GM12878 (cell line): ENCODE data around the gene KIRREL3. TPM values are rescaled to one million over a fixed set of nuclear protein-coding genes. Genes with fewer than 3 reads are reported as not detected.

ENCODE experiments used
- ATAC-seq: fragments of 200-7000 bp; cut with Tn5 transposase; 3 replicates; pipeline ENCODE4 v1.9.1; 2020; ENCODE audit warnings: mild to moderate bottlenecking, moderate library complexity
- BruUV-seq: library from RNA; stranded (reverse); fragments of 400-500 nt; replicated peaks from 2 replicates; lab custom pipeline; 2021; lab: Mats Ljungman, UMichigan
- CTCF ChIA-PET: fragments of 300-600 bp; sonication (Branson Sonifier 250); formaldehyde crosslinking; extraction: SDS; loops from one replicate; lab custom pipeline; 2021; ENCODE audit warnings: inconsistent platforms; lab: Yijun Ruan, JAX
- POLR2A ChIA-PET: fragments of 350-600 bp; formaldehyde crosslinking; extraction: SDS; loops from one replicate; lab custom pipeline; 2021; ENCODE audit warnings: inconsistent platforms; lab: Charles Lee
- RAD21 ChIA-PET: fragments of 300-600 bp; sonication (Branson Sonifier 250); formaldehyde crosslinking; loops from one replicate; lab custom pipeline; 2023; ENCODE audit warnings: antibody characterized with exemption; ENCODE audit not compliant: unreplicated experiment; lab: Charles Lee
- SMC1A ChIA-PET: fragments of 300-600 bp; sonication (Branson Sonifier 250); formaldehyde crosslinking; loops from one replicate; lab custom pipeline; 2023; ENCODE audit not compliant: unreplicated experiment, uncharacterized antibody; lab: Charles Lee
- DNase-seq: peaks from one replicate; pipeline ENCODE4 v3.0.0-alpha.2; 2011; ENCODE audit warnings: low read depth, low spot score
- FAIRE-seq: peaks from 3 replicates; lab custom pipeline; 2011; peaks lifted over from hg19 to GRCh38; lab: Jason Lieb, UNC
- H2AFZ ChIP-seq: 2 replicates; pipeline ENCODE4 v1.6.0; 2011; ENCODE audit warnings: low read depth, low read length, control low read depth; ENCODE audit not compliant: control insufficient read depth
- H3K27ac ChIP-seq: 2 replicates; pipeline ENCODE4 v1.5.1; 2011; ENCODE audit warnings: control low read depth; ENCODE audit not compliant: control insufficient read depth, insufficient read depth
- H3K27me3 ChIP-seq, 2 experiments: replicated peaks in 1 of 2; 2 replicates each; pipeline versions ENCODE4 v1.6.0 to v1.6.1; 2011; ENCODE audit warnings: low read length in 1 of 2; ENCODE audit not compliant: control insufficient read depth in 2 of 2, insufficient read depth in 2 of 2
- H3K36me3 ChIP-seq, 2 experiments: 2 replicates each; pipeline ENCODE4 v1.5.1; 2011; ENCODE audit warnings: low read length in 1 of 2; ENCODE audit not compliant: control insufficient read depth in 2 of 2, insufficient read depth in 2 of 2
- H3K4me1 ChIP-seq: 2 replicates; pipeline ENCODE4 v1.6.1; 2011; ENCODE audit warnings: mild to moderate bottlenecking, low read length, moderate library complexity, mixed read lengths; ENCODE audit not compliant: control insufficient read depth, insufficient read depth
- H3K4me2 ChIP-seq: 2 replicates; pipeline ENCODE4 v1.6.0; 2011; ENCODE audit warnings: control low read depth; ENCODE audit not compliant: control insufficient read depth, insufficient read depth
- H3K4me3 ChIP-seq: fragments of 200-600 bp; sonication (generic); 2 replicates; pipeline ENCODE4 v1.5.1; 2016
- H3K79me2 ChIP-seq: 2 replicates; pipeline ENCODE4 v1.6.0; 2011; ENCODE audit warnings: low read length; ENCODE audit not compliant: control insufficient read depth, insufficient read depth
- H3K9ac ChIP-seq: 2 replicates; pipeline ENCODE4 v1.8.0; 2011; ENCODE audit warnings: low read length, control low read depth, mixed read lengths; ENCODE audit not compliant: control insufficient read depth, insufficient read depth
- H3K9me3 ChIP-seq: replicated peaks from 3 replicates; pipeline ENCODE4 v1.5.1; 2011; ENCODE audit warnings: mild to moderate bottlenecking, low read length; ENCODE audit not compliant: control insufficient read depth, insufficient read depth
- H4K20me1 ChIP-seq: 2 replicates; pipeline ENCODE4 v1.6.0; 2011; ENCODE audit not compliant: control insufficient read depth, insufficient read depth
- ATF2 ChIP-seq: IDR thresholded peaks from 2 replicates; pipeline ENCODE4 v1.6.1; 2012; ENCODE audit warnings: low read length, inconsistent platforms
- CREM ChIP-seq: IDR thresholded peaks from 2 replicates; pipeline ENCODE4 v1.6.1; 2014; ENCODE audit warnings: antibody characterized with exemption, low read depth
- FOS ChIP-seq: IDR thresholded peaks from 3 replicates; pipeline ENCODE4 v1.6.1; 2011; ENCODE audit warnings: borderline replicate concordance; ENCODE audit not compliant: insufficient read length; ENCODE audit errors: extremely low read depth
- FOXK2 ChIP-seq: fragments of 450-650 bp; IDR thresholded peaks from 2 replicates; pipeline ENCODE4 v1.6.1; 2017; ENCODE audit warnings: mild to moderate bottlenecking, moderate library complexity
- GABPA ChIP-seq: IDR thresholded peaks from 2 replicates; pipeline ENCODE4 v1.6.1; 2014; ENCODE audit warnings: antibody characterized with exemption, low read depth, mild to moderate bottlenecking, inconsistent platforms
- HDAC2 ChIP-seq: fragments of 200-600 bp; sonication (generic); IDR thresholded peaks from 2 replicates; pipeline ENCODE4 v1.6.1; 2017
- HSF1 ChIP-seq: fragments of 150-350 bp; IDR thresholded peaks from 2 replicates; pipeline ENCODE4 v1.6.1; 2014; ENCODE audit warnings: mild to moderate bottlenecking, low read depth, low read length
- NR2F1 ChIP-seq: fragments of 450-650 bp; conservative IDR thresholded peaks from 2 replicates; pipeline ENCODE4 v1.6.1; 2017; ENCODE audit warnings: mild to moderate bottlenecking
- RBBP5 ChIP-seq: fragments of 200-600 bp; sonication (generic); conservative IDR thresholded peaks from 2 replicates; pipeline ENCODE4 v1.6.1; 2016
- SIX5 ChIP-seq: IDR thresholded peaks from 2 replicates; pipeline ENCODE4 v1.6.1; 2011; ENCODE audit warnings: mild to moderate bottlenecking, low read depth, low read length, moderate library complexity; ENCODE audit not compliant: severe bottlenecking
- SREBF1 ChIP-seq: IDR thresholded peaks from 2 replicates; pipeline ENCODE4 v1.6.1; 2012; ENCODE audit warnings: mild to moderate bottlenecking, low read length
- YBX1 ChIP-seq: fragments of 450-650 bp; IDR thresholded peaks from 2 replicates; pipeline ENCODE4 v1.6.1; 2016; ENCODE audit warnings: antibody characterized with exemption
- WGBS: methylation state at CpG from one replicate; pipeline ENCODE4 v1.1.6; 2016; ENCODE audit warnings: low lambda C conversion rate; ENCODE audit not compliant: insufficient replicate concordance, insufficient coverage; ENCODE audit errors: missing lambda C conversion rate; 5-methylcytosine and 5-hydroxymethylcytosine counted together
- in situ Hi-C: fragments of 300-500 bp; cut with MboI; formaldehyde crosslinking; loops from 9 replicates; pipeline ENCODE4 v1.14.3; 2018; ENCODE audit warnings: mixed read lengths
- intact Hi-C: fragments of 100-400 bp; cut with micrococcal nuclease; formaldehyde crosslinking; loops from one replicate; pipeline ENCODE4 v1.14.2; 2022; ENCODE audit not compliant: unreplicated experiment
- polyA plus RNA-seq, 11 experiments: library from polyadenylated mRNA; depleted of rRNA in 4 of 11; unstranded in 6 of 11; stranded (reverse) in 5 of 11; fragments of >200 nt; fragmentation: Nextera tagmentation in 4 of 11; fragmentation: Illumina TruSeq in 1 of 11; extraction: Ambion mirVana in 4 of 11; extraction: Trizol in 1 of 11; gene quantifications; 1 replicate in 1 of 11; 2 replicates in 10 of 11; pipeline versions ENCODE4 v1.2.1 to v1.2.3, GENCODE V29; 2011 to 2016; ENCODE audit warnings: inconsistent platforms in 2 of 11, missing spikeins in 2 of 11, low read depth in 1 of 11
- total RNA-seq, 4 experiments: library from RNA; depleted of rRNA in 3 of 4; stranded (reverse); fragments of >200 nt in 3 of 4; fragmentation: Illumina TruSeq in 1 of 4; extraction: Trizol in 1 of 4; gene quantifications; 2 replicates each; pipeline versions ENCODE4 v1.2.1 to v1.2.3, GENCODE V29; 2013 to 2021

Gene KIRREL3
- total and polyA plus RNA-seq, 10 of the 15 experiments (the other 5 are each of a cell fraction or from before 2014, with no cell fraction given) = under 0.01 TPM; not detected in 9

GRCh38 chr11:126646701-126647557 is 353.6 kb downstream of the KIRREL3 start:
- intact Hi-C loops = no loop called here
- CTCF ChIA-PET = no interaction called here
- POLR2A ChIA-PET = no interaction called here
- Histone ChIP-seq H4K20me1 (no peaks in the 10 kb centered on the region), H3K4me1 (no peaks in the 10 kb centered on the region), H3K4me2 (no peak overlapping the region), H3K27me3 (no peaks in the 10 kb centered on the region; a peak in 1 of 4 replicates), H3K9me3 (no peaks in the 10 kb centered on the region; the same call in 2 of the 3 replicates), H3K79me2 (no peaks in the 10 kb centered on the region), H3K4me3 (no peak overlapping the region), H3K9ac (no peak overlapping the region), H3K36me3 (no peaks in the 10 kb centered on the region), H2AFZ (no peak overlapping the region), H3K27ac (no peak overlapping the region)
- RAD21 ChIA-PET = no interaction called here
- in situ Hi-C loops = no loop called here
- ATAC-seq (no peak), FAIRE-seq (no peak), DNase-seq (no peak)
- BruUV-seq = no TSS peak
- WGBS = 43% methylated on average over 10 of the region's 10 CpGs
- SMC1A ChIA-PET = no interaction called here
- TF ChIP-seq CREM = no peak
- TF ChIP-seq HDAC2 = no peak
- TF ChIP-seq RBBP5 = no peak
- no peak for TF ChIP-seq NR2F1

GRCh38 chr11:126645186-126645585 is 355.4 kb downstream of the KIRREL3 start:
- WGBS = 17% methylated on average over 6 of the region's 7 CpGs
- ChIA-PET POLR2A (no interaction called here), CTCF (no interaction called here), RAD21 (no interaction called here), SMC1A (no interaction called here)
- Histone ChIP-seq H3K4me1 (no peaks in the 10 kb centered on the region), H3K4me2 (no peak overlapping the region), H3K9me3 (no peaks in the 10 kb centered on the region; the same call in 2 of the 3 replicates), H3K27ac (no peak overlapping the region), H4K20me1 (no peaks in the 10 kb centered on the region), H3K27me3 (no peaks in the 10 kb centered on the region; a peak in 1 of 4 replicates), H3K9ac (no peak overlapping the region), H3K36me3 (no peaks in the 10 kb centered on the region), H2AFZ (no peak overlapping the region), H3K79me2 (no peaks in the 10 kb centered on the region), H3K4me3 (no peak overlapping the region)
- DNase-seq = no peak
- ATAC-seq = no peak
- FAIRE-seq = no peak
- BruUV-seq = no TSS peak
- in situ Hi-C loops = no loop called here
- intact Hi-C loops = no loop called here
- TF ChIP-seq YBX1 (no peak), SIX5 (no peak), GABPA (no peak), SREBF1 (no peak), HSF1 (no peak), HDAC2 (no peak), FOS (no peak), ATF2 (no peak), NR2F1 (no peak), FOXK2 (no peak)
